LNCaP clone FGC (cell line): ENCODE data around the gene ZNF784.

Source experiments
- DNase-seq: peaks from one replicate; pipeline ENCODE4 v3.0.0-alpha.2; 2011; ENCODE audit warnings: low read depth
- H3K4me3 ChIP-seq: 2 replicates; pipeline ENCODE4 v1.5.1; 2011; ENCODE audit warnings: mild to moderate bottlenecking, low read depth, low read length, control low read depth
- TF ChIP-seq, protein P1 (sequence below): IDR thresholded peaks from 2 replicates; pipeline ENCODE4 v1.5.1; 2012; ENCODE audit warnings: mild to moderate bottlenecking; ENCODE audit not compliant: control insufficient read depth, insufficient read depth; ENCODE audit errors: extremely low read depth

Gene ZNF784

DNA sequence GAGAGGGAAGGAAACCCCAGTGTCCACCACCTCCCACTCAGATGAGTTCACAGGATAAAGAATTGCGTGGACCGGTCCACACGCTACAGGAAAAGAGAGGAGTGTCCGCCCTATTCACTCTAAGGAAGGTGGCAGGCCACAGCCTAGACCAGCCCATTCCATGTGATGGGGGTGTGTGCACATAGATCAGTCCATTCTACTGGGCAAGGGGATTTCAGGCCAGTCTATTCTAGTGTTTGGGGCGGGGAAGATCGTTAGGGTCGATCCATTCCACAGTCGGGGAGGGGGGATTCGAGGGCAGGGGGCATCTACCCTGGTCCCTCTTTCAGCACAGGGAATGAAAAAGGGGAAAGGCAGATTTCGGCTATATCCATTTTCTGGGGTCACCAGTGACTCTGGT, 32.8 kb downstream of the ZNF784 start:
- no peak overlapping the region for H3K4me3 ChIP-seq
- TF ChIP-seq, protein P1, sequence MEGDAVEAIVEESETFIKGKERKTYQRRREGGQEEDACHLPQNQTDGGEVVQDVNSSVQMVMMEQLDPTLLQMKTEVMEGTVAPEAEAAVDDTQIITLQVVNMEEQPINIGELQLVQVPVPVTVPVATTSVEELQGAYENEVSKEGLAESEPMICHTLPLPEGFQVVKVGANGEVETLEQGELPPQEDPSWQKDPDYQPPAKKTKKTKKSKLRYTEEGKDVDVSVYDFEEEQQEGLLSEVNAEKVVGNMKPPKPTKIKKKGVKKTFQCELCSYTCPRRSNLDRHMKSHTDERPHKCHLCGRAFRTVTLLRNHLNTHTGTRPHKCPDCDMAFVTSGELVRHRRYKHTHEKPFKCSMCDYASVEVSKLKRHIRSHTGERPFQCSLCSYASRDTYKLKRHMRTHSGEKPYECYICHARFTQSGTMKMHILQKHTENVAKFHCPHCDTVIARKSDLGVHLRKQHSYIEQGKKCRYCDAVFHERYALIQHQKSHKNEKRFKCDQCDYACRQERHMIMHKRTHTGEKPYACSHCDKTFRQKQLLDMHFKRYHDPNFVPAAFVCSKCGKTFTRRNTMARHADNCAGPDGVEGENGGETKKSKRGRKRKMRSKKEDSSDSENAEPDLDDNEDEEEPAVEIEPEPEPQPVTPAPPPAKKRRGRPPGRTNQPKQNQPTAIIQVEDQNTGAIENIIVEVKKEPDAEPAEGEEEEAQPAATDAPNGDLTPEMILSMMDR, result no peak
- no peak for DNase-seq

DNA sequence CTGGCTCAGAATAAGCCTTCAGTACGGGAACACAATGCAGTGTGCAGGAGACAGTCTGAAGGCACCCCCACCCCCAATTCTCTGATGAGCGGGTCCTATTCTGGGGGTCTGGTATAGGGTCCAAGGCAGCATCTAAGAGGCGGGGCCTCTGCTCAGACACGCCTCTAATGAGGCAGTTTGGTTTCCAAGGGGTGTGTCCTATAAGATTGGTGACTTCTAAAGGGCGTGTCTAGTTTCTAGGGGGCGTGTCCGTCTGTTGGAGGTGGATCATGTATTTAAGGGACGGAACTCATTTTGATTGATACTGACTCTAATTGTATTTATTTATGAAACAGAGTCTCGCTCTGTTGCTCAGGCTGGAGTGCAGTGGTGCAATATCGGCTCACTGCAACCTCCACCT, 33.7 kb downstream of the ZNF784 start:
- no peak overlapping the region for H3K4me3 ChIP-seq
- no peak for DNase-seq
- TF ChIP-seq, protein P1, result no peak

DNA sequence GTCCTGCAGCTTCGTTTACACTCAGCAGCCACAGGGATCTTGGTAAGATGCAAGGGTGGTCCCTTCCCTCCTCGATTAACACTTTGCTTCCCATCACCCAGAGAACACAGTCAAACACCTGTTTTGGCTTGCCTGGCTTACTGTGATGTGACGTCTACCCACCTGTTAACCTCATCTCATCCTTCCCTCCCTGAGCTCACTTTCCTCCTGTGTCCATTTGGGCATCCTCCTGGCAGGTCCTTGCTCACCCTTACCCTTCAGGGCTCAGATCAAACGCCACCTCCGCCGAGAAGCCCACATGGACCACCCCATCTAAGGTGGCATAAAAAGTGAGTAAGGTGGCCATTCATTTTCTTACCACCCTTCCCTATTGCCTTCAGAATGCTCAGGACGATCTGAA, 34.3 kb downstream of the ZNF784 start:
- no peak for DNase-seq
- TF ChIP-seq, protein P1, result no peak
- no peak overlapping the region for H3K4me3 ChIP-seq

DNA sequence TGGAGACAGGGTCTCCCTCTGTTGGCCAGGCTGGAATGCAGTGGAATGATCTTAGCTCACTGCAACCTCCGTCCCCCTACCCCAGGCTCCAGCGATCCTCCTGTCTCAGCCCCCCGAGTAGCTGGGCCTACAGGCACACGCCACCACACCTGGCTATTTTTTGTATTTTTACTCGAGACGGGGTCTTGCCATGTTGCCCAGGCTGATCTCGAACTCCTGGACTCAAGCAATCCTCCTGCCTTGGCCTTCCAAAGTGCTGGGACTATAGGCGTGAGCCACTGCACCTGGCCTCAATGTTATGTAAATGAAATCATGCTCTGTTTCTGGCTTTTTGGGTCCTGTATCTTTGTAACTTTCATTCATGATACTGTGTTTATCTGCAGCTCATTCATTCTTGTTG, 35.6 kb downstream of the ZNF784 start:
- TF ChIP-seq, protein P1, result no peak
- H3K4me3 ChIP-seq, result no peak overlapping the region

DNA sequence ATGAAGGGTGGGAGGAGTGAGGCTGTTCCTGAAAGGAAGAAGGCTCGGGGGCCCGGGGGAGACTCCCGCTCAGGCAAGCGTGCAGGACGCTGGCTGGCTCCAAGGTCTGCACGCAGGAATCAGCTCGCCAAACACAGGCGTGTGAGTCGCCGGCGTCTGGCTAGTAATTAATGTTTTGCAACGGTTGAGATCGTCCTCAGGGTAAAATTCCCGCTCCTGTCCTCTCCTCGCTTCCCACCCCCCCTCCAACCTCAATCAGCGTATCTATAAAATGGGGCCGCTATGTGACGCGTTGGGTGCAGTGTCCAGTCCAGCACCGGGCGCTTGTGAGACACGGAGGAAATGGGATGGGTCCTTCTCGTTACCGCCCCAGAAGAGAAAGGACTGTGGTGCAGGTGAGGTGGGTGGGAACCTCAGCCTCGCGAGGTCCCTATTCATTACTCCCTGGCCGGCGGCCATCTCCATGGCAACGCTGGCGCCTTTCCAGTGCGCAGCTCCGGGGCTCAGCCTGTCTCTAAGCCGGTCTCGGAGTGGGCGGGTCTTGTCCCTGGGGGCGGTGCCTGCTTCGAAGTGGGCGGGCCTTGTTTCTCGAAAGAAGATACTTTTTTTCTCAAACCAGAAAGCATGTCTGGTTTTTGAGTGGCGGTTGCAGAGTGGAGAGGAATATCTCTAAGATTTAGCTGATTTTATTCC, 37.2 kb downstream of the ZNF784 start:
- H3K4me3 ChIP-seq, result peak overlapping the region; percentile 39
- DNase-seq, result peak; percentile 67

More for the DNA sequence above, 35.6 kb downstream of the ZNF784 start:
- no peak for DNase-seq

DNA sequence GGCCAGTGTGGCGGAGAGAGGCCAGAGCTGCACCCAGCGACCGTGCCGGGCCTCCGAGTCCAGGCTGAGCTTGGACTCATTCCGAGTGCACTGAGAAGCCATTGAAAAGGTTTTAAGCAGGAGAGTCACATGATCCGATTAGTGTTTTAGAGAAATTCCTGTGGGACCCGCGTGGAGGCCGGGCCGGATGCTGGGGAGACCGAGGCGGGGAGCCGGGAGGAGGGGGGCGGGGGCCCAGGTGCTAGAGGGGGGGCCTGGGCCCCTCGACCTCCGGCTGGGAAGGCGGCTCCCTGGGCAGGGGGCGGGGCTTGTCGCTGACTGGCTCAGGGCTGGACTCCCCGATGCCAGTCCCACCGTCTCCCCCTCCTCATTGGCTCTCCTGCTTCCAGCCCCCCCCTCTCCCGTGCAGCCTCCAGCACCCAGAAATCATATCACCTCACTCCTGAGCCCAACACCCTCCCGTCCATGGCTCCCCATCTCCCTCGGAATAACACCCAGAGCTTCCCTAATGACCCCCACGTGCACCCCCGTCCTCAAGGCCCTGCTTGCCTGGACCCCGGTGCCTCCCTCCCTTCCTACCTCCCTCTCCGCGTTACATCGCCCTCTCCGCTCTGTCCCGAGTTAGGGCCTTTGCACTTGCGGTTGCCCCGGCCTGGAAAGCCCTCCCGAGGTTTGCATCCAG, 38.6 kb downstream of the ZNF784 start:
- DNase-seq, result no peak
- TF ChIP-seq, protein P1, result no peak
- no peak overlapping the region for H3K4me3 ChIP-seq

More for the DNA sequence above, 37.2 kb downstream of the ZNF784 start:
- TF ChIP-seq, protein P1, result no peak
